HG02981 (cell line): ENCODE data around the gene BPIFB1.

Source experiments
- ATAC-seq: cut with Tn5 transposase; IDR thresholded peaks from one replicate; pipeline ENCODE4 v1.9.1; 2021; ENCODE audit warnings: mild to moderate bottlenecking, moderate library complexity; ENCODE audit not compliant: unreplicated experiment

BPIFB1 gene

DNA sequence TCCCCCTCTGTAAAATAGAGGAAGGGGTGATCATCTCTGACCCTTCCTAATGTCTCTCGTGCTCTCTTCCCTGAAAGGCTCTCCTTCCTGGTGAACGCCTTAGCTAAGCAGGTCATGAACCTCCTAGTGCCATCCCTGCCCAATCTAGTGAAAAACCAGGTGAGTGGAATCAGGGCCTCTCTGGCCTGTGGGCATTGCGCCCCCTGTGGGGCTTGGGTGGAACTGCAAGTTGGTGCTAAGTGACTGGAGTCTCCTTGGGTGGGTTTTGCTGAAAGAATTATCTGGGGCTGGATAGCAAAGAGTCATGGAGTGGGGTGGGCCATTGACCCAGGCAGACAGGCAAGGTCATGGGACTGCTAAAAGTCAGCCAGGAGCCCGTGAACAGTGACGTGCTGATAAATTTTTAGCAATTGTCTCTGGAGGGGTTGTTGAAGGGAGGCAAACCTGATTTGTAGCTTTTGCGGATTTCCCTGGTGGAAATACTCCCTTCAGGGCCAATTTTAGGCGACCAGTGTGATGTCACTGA lies 8.9 kb downstream of the BPIFB1 start:
- no peak for ATAC-seq

DNA sequence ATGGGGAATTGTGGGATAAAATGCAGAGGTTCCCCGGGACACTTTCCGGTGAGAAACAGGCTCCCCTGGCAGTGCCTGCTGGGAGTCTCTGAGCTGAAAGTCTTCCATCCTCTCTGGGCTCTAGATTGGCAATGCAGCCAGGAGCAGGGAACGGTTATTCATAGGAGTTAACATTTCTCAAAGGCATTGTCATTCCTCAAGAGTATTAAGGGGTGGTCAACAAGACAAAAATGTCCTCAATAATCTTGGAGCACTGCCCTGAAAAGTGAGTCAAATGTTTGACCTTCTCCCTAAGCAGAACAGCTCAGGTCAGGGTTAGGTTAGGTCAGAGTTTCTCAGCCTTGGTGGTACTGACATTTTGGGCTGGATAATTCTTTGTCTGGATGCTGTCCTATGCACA lies 13.2 kb downstream of the BPIFB1 start:
- no peak for ATAC-seq

DNA sequence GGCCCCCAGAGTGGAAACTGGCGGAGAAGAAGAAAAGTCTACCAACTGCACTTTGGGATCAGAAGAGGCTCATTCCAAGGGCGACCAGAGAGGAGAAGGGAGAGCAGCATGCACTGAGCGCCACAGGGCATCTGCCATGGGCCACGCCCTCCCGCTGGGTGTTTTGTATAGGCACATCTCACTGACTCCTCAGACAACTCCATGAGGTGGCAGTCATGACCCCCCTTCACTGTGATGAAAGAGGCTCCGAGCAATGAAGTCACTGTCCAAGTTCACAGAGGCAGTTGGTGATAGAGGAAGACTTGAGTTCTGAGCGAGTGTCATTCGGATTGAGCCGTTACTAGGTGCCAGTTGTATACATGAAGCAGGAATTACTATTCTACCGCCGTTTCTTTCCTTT lies 15.4 kb downstream of the BPIFB1 start:
- ATAC-seq, result no peak

DNA sequence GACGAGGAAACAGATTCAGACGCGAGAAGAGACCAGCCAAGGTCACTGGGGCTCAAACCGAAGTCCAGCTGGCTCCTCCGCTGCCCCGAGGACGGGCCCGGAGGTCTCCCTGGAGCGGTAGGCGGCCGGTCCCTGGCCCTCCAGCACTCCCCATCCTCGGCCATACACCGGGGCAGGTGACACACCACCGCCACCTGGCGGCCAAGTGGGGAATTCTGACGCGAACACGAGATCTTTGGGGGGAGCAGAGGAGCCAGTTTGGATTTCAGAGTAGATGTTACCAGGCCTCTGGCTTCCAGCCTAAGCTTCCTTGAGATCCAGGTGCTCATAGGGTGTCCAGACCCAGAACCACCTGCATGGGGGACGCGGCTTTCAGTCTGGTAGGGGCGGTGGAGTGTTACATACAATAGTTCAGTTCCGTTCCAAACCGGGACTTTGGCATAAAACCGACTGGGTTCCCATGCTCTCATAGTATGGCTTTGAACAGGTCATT lies 16.1 kb downstream of the BPIFB1 start:
- no peak for ATAC-seq

DNA sequence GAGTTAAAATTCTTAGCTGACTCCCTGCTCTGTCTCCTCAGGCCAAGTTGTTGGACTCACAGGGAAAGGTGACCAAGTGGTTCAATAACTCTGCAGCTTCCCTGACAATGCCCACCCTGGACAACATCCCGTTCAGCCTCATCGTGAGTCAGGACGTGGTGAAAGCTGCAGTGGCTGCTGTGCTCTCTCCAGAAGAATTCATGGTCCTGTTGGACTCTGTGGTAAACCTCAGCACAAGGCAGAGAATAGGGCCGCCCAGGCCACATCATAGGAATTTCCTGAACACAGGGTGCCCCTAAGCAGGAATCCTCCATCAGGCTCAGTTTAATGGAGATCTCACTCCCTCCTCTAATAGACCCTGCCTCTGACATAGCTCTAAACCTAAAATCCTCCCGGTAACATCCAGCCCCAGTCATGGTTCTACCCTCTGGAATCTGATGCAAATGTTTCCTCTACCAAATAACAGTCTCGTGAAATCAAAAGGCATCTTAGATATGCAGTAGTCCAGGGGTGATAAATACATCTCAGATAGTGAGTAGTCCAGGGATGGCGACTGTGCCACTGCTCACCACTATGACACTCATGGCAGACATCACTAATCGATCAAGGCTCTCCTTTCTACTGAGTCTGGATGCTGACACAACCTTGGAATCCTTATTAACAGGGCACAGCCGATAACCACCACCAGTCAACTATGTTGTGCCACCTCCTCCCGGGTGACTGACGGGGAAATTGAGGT lies 18.3 kb downstream of the BPIFB1 start:
- ATAC-seq, result no peak

DNA sequence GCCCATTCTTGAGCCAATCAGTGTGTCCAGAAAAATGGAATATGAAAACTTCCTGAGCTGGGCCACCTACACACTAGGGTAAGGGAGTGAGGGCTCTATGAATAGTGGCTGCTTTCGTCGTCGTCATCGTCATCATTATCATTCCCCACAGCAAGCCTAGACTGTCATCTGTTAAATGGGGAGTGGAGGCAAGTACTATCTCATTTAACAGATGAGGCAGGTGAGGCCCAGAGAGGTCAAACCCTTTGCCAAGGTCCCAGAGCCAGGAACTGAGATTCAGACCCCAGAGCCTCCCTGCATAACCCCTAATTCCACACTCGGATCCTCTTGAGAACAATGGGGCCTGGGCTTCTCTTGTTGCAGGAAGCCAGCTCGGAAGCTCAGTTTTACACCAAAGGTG lies 20.6 kb downstream of the BPIFB1 start:
- no peak for ATAC-seq

DNA sequence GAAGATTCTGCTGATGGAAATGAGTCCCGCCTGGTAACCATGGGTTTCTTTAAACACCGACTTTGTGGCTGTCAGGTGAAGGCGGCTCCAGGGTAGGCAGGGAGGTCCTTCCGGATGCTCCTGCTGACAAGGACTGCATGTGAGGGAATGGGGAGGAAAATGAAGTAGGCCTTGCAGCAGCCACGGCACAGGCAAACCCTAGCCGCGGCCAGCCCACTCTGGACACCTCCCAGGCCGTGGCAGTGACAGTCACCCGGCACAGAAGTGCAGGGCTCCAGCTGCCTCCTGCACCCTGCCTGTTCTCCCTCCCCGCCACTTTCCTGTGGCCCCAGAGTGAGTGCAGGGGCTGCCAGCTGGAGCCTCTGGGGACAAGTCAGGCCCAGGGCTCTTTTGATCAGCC lies 21.0 kb downstream of the BPIFB1 start:
- no peak for ATAC-seq

DNA sequence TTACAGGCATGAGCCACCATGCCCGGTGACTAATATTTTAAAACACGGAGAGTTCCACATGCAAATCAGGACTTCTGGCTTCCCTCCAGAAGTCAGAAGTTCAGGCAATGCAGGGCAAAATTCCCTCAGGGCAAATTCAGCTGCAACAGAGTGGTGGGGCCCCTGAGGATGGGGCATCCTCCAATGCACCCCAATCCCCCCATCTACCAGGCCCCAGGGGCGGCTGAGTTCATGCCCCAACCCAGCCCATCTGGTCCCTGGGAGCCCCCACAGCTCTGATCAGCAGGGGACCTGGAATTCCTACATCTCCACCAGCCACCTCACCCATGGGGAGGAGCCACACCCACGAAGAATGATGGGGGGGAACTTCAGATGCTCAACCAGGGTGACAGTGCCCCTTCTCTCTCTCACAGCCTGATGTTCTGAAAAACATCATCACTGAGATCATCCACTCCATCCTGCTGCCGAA lies 22.6 kb downstream of the BPIFB1 start:
- ATAC-seq, result no peak

DNA sequence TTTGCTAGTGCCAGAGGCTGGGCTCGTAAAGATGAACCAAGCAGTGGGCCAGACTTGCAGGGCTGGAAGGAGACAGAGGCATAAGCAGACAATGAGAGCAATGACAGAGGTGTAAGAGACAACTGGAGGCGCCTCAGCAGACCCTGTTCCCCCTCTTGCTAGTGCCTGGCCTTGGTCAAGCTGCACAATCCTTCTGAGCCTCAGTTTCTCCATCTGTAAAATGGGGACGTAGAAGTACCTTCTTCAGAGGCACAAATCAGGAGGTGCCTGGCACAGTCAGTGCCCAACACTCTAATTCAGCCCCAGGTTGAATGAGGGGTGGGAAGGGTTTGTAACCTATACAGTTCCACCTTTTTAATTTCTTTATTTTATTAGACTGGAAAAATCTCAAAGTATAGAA lies 23.2 kb downstream of the BPIFB1 start:
- no peak for ATAC-seq

DNA sequence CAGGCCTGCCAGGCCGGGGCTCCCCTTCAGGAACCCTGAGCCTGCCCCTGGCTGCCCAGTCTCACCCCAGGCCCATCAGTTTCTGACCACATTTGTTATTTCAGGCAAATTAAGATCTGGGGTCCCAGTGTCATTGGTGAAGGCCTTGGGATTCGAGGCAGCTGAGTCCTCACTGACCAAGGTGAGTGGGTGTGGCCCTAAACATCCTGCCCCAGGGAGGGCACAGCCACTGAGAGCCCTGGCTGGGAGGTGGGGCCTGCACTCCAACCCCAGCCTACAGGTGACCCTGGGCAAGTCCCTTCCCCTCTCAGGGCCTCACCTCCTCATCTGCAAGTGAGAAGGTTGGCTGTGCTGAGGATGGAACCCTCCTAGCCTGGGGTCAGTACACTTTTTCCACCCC lies 23.8 kb downstream of the BPIFB1 start:
- no peak for ATAC-seq

DNA sequence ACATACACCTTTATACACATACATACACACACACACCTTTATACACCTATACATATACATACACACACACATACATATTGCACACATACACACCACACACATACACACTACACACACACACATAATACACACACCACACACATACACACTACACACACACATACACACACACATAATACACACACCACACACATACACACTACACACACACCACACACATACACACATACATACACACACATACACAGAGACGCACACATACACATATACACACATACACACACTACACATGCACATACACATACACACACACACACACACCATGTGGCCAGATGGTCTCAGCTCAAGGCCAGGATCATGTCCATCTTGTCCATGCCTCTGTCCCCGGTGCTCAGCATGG lies 25.7 kb downstream of the BPIFB1 start:
- ATAC-seq, result no peak

DNA sequence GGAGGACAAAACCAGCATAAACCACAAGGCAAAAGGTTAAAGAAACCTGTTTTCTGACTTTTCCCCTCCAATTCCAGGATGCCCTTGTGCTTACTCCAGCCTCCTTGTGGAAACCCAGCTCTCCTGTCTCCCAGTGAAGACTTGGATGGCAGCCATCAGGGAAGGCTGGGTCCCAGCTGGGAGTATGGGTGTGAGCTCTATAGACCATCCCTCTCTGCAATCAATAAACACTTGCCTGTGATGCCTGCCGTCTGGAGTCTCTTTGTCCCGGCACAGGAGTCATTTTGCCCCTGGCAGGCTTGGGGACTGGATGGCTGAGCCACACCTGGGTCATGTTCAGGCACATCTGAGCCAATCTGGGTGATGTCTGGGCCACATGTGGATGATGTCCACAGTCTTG lies 26.6 kb downstream of the BPIFB1 start:
- no peak for ATAC-seq

DNA sequence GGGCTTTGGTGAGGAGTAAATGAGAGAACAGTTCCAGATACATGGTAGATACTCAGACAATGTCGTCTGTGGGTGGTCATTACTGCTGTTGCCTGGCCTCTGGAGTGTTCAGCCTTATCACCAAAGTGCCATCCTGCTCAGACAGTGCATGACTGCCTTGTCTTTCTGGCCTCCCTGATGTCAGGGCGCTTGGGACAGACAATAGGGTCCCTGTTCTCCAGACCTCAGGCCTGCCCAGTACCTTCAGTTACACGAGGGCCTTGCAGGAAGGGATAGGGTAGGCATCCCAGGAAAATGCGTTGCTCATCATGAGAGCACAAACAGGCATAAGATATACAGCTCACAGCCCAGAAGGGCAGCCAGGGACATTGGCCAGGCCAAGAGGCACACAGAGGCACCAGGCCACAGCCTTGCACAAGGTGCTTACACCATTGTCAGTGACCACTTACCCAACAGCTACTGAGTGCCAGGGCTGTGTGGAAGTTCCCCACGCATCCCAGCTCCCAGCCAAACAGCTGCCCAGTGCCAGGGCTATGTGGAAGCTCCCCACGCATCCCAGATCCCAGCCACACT lies 27.4 kb downstream of the BPIFB1 start:
- no peak for ATAC-seq

DNA sequence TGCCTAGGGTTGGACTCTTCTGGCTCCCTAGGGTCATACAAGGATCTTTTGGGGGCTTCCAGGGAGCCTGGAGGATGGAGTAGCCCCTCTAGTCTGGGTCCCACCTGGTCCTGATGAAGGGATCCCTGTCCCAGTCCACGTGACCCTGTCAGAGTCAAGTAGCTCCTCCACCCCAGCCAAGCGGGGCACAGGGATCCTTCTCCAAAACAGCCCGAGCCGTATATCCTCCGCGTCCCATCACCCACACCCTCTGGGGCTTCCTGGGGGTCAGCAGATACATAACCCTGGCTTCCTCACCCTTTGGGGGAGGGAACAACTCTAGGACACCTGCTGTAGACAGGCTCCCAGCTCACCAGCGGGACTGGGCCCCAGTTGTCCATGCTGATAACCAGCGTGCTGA lies 28.0 kb downstream of the BPIFB1 start:
- no peak for ATAC-seq

DNA sequence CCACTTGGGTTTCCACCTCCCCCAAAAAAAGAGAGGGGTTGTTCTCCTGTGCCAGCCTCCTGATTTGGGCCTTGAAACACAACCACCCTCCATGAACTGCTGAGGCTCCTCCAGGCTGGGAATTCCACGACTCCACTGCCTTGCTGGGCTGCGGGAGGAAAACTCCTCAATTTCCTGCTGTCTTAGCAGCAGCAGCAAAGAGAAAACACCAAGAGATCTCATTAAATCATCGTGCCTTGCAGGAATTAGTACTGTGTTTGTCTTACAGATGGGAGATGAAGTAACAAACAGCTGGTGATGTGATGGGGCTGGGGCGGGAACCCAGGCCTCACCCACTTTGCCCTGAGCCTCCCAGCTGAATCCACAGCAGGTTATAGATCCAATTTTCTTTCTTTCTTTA lies 29.0 kb downstream of the BPIFB1 start:
- no peak for ATAC-seq

DNA sequence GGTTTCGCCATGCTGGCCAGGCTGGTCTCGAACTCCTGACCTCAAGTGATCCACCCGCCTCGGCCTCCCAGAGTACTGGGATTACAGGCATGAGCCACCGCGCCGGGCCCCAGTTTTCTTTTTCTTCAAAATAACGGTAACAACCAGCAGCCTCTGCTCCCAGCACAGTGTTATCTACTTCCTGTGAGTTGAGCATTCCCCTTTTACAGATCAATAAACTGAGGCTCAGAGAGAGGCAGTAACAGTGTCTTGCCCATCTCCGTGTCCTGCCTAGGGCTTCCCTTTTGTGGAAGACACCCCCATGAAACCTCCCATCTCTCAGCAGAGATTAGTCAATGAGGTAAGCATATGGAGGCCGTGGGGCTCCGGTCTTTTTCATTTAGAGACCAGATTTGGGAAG lies 29.6 kb downstream of the BPIFB1 start:
- no peak for ATAC-seq

DNA sequence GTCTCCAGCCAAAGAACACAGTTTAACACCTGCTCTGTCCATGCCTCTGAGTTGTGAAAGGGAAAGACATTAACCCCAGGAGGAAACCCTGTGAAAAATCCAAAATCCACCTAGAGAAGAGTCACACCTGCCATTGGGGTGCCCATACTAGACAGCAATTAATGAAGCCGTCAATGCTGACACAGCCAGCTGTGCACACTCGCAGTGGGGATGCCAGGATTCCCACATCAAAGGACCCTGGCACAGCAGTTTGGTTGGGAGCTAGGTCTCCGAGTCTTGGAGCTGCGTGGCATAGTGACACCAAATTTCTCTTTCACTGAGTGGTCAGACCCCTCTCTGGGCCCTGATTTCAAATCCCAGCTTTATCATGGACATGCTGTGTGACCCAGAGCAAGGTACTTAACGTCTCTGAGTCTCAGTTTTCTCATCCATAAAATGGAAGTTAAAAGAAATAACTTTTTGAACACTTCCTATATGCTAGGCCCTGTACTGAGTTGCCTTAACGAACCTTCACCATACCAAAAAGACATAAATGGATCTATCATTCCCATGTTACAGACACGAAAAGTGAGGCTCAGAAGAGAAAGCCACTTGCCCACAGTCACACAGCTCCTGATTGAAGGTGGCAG lies 30.8 kb downstream of the BPIFB1 start:
- no peak for ATAC-seq

DNA sequence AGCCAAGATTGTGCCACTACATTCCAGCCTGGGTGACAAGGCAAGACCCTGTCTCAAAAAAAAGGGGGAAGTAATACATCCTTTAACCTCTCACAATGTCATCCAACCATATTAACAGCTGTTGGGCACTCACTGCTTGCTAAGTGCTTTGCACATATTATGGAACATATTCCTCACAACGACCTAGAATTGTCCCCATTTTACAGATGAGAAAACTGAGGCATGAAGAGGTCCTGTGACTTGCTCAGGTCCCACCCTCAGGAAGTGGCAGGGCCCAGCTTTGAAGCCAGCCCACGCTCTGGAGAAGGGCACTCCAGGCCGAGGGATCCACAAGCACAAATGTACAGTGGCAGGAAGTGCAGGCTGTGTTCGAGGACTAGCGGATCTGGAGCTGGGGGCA lies 33.3 kb downstream of the BPIFB1 start:
- no peak for ATAC-seq

DNA sequence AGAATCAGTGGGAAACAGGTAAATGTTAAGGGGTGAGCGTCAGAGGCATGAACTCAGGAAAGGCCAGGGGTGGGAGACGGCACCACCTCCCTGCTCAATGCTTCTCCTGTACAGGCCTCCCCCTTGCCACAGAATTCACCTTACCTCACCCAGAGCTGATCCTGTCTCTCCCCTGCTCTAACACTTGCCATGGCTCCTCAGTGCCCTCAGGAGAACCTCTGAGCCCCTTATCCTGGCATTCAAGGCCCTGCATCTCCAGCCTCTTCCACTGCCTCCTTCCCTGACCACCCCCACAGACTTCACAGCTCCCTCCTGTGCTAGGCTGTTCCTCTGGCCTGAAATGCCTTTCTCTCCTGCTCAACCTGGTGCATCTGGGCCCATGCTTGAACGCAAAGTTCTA lies 33.9 kb downstream of the BPIFB1 start:
- ATAC-seq, result no peak

DNA sequence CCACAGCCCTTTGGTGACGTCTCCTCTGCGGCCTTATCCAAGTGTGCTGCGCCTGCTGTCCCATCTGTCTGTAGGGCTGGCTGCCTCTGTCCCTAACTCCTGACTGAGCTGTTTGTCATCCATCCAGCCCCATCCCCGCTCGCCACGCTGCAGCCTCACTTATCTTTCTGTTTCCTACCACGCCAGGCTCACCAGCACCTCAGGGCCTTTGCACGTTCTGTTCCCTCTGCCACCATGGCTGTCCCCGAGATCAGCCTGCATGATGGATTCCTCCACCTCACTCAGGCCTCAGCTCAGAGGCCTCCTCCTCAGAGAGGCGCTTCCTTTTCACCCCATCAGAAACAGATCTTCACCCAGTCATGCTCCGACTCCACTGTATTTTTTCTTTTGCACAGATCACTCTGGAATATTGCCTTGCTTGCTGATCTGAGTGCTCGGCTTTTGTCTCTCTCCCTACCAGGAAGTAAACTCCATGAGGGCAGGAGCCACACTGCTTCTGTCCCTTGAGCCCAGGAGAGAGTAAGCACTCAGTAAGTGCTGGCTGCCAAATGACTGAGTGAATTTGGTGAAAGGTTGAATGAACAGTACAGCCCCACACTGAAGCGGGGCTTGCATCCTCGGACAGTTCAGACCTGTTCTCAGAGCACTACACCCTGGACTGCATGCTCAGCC lies 34.5 kb downstream of the BPIFB1 start:
- ATAC-seq, result no peak

DNA sequence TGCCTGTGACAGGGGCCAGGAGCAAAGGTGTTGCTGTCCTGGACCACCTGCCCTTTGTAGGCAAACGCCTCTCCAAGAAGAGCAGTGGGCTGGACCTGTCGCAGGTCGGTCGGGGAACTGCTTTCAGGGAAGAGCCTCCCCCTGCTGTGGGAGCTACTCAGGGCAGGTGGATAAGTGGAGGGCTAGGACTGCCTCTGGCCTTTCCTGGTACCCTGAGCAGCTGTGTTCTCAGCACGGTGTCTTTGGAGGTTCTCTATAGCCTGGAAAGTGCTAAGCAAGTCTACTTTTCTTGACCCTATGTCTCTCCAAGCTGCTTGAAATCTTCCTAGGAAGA lies 35.0 kb downstream of the BPIFB1 start:
- ATAC-seq, result no peak

DNA sequence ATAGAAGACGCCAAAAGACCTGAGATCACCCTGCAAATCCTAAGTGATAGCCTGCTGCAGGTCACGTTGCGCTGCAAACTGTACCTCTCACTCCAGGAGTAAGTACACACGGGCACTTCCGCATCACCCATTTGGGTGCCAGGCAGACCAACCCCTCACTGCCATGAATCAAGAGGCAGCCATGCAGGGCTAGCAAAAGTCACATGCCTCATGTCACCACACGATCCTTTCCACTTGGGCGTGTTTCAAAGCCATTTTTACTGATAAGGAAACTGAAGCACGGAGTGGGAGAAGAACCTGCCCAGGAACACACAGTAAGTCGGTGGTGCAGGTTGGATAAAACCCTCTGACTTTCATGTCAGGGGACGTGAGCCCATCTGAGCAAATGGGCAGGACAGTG lies 37.0 kb downstream of the BPIFB1 start:
- no peak for ATAC-seq
